ENCODE data around the gene SERPINA4.
"Not testable (repeated sequence)": the region's sequence is repeated elsewhere in the genome, so short reads cannot be mapped to it uniquely, and the experiment has no call there.

SERPINA4 gene

GRCh38 chr14:94594441-94594840 lies 33.2 kb downstream of the SERPINA4 start:
- no peak for DNase-seq

DNA sequence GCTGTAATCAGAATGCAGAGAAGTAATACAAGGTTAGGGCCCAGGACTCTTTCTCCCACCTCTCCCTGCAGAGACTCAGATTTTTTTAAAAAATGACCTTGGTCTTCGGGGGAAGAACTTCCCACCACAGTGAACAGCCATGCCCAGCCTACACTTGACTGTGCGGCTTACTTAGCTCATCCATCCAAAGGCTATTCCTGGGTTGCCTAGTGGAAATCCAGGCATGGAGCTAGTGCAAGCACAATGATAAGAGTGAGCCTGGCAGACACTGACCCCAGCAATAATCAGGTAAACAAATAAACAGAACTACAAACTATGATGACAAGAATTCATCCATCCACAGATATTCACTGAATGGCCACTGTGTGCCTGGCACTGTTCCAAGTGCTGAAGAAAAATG lies 34.7 kb downstream of the SERPINA4 start:
- no peak for DNase-seq

DNA sequence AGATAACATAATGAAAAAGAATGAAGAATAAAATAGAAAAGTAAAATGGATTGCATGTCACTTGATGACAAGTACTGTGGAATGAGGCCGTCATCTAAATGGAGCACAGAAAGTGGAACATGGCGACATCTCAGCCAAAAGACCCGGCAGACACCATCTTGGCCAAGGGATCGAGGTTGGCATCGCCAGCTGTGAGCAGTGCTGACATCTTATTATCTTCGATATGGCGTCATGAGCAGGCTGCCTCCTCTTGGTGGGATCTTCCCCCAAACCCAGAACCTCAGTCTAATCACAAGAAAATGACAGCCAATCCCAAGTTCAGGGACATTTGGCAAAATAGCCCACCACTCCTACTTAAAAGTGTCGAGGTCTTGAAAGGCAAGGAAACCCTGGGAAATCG lies 35.1 kb downstream of the SERPINA4 start:
- no peak for DNase-seq

- DNase-seq, result no peak
These were observed 36.5 kb downstream of the SERPINA4 start for GRCh38 chr14:94597788-94598187.

- DNase-seq, result no peak
These were observed 37.2 kb downstream of the SERPINA4 start for GRCh38 chr14:94598506-94598815.

DNA sequence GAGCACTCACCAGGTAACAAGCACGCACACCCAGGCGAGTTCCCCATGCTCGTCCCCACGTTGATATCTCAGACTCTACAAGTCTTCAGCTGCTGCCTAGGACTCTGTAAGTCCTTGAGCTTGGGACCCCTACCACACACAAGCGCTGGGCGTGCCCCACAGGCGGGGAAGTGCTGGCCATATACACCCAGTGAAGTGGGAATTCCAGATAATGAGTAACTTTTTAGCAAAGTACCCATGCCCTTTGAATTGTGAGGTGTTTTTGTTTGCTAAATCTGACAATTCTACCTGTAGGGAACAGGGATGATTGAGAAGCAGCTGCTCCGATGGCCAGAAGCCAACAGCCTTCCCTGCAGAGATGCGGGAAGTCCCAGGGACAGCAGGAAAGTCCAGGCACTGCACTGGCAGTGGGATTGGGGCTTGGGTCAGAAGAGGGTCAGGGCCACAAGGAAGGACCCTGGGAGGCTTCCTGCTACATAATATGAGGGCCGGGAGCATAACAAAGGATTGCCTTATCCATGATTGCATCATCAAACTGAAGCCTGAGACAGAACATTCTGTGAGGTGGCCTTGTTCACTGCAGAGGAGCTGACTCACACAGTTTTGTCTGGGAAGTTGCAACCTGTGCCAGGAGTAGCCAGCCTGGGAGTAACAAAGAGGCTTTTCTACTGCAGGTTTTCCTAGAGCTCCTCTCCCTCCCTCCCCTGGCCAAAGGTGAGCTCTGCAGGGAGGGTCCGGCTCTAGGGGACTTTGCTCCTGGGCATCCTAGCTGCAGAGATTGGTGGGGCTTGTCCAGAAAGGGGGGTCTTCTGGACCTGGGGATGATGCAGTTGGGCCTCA lies 37.8 kb downstream of the SERPINA4 start:
- no peak for DNase-seq

DNA sequence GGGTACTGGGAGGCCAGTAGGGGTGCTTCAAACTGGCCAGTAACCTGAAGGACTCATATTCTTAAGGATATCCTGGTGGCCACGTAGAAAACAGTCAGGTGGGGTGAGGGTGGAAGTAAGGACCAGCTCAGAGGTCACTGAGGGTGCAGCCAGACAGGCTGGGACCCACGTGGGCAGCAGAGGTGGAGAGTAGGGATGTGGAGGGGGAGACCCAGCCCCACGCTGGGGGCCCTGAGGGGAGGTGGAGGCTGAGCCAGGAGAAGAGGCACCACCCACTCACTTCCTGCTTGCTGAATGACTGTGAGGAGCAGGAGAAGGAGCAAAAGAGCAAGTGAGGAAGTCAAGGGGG lies 38.4 kb downstream of the SERPINA4 start:
- DNase-seq, result no peak

DNA sequence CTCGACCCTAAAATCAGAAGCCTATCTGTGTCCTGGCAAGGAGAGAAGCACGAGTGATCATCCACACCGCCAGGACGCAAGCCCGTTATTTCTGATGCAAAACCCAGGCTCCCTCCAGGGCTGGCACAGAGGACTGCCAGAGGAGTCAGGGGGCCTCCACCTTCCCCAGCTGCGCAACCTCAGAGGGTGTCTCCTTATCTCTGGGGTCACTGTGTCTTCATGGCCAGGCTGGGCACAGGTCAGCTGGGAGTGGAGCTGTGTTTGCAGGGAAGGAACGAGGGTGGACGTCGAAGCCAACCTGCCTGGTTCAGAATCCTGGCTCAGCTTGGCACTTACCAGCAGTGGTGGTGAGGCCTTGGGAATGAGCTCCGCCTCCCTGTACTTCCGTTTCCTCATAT lies 38.9 kb downstream of the SERPINA4 start:
- DNase-seq, result no peak

DNA sequence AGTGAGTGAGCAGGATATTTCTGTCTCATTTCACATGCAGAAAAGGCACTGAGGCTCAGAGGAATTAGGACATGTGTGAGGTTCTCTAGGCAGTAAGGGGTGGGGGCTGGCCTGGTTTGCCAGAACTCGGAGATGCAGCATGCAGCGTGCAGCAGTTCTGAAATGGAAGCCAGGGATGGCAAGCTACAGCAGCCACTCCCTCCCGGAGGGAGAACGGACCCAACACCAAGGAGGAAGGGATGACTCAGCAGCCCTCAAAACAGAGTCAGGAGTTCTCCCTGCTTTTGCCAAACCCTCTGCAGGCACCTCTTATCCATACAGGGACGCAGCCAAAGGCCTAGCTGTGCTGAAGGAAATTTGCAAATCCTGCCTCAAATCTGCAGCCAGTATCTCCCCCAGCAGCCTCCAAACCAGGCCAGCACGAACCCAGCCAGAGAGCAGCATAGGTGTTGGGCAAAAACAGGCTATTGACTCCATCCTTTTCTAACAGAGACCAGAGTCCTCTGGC lies 40.7 kb downstream of the SERPINA4 start:
- DNase-seq, result no peak

DNA sequence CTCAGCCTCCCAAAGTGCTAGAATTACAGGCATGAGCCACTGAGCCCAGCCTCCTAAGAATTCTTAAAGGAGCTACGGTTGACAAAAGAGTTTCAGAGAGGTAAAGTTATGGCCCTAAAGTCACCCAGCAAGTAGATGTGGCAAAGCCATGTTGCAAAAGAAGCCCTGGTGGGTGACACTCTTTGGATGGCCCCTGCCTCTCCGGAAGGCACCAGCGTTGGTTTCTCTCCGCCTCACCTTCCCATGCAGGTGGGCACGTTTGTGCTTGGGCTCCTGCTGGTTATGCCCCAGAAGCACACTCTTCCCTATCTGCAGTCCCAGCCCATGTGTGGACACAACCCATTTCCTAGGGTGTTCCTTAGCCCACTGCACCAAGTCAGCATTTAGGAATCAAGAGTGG lies 41.5 kb downstream of the SERPINA4 start:
- no peak for DNase-seq

DNA sequence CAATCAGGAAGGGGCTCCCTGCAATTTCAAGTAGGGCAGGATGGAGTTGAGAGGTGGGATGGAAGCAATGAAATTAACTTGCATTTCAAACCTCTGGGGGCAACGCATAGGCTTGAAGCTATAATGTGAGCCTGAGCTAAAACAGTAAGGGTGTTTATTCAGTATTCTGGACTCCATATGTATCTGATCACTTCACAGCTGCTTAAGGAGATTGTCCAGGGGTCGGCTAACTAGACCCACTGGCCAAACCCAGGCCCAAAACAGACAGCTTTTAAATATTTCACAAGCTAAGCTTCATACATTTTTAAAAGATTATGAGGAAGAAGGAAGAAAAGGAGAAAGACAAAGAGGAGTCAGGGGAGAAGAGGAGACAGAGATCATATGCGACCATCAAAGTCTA lies 44.1 kb downstream of the SERPINA4 start:
- DNase-seq, result no peak

DNA sequence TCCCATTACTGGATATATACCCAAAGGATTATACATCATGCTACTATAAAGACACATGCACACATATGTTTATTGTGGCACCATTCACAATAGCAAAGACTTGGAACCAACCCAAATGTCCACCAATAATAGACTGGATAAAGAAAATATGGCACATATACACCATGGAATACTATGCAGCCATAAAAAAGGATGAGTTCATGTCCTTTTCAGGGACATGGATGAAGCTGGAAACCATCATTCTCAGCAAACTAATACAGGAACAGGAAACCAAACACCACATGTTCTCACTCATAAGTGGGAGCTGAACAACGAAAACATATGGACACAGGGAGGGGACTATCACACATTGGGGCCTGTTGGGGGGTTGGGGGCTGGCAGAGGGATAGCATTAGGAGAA lies 47.7 kb downstream of the SERPINA4 start:
- not testable (repeated sequence) for DNase-seq

- DNase-seq, result no peak
These were observed 49.9 kb downstream of the SERPINA4 start for GRCh38 chr14:94611179-94611578.

GRCh38 chr14:94612174-94612573 lies 50.9 kb downstream of the SERPINA4 start, which contains the start of gene SERPINA3:
SERPINA3 (plus strand) TSS chr14:94612391; CDS start chr14:94614442, 2,051 bp downstream.
- DNase-seq, result no peak

DNA sequence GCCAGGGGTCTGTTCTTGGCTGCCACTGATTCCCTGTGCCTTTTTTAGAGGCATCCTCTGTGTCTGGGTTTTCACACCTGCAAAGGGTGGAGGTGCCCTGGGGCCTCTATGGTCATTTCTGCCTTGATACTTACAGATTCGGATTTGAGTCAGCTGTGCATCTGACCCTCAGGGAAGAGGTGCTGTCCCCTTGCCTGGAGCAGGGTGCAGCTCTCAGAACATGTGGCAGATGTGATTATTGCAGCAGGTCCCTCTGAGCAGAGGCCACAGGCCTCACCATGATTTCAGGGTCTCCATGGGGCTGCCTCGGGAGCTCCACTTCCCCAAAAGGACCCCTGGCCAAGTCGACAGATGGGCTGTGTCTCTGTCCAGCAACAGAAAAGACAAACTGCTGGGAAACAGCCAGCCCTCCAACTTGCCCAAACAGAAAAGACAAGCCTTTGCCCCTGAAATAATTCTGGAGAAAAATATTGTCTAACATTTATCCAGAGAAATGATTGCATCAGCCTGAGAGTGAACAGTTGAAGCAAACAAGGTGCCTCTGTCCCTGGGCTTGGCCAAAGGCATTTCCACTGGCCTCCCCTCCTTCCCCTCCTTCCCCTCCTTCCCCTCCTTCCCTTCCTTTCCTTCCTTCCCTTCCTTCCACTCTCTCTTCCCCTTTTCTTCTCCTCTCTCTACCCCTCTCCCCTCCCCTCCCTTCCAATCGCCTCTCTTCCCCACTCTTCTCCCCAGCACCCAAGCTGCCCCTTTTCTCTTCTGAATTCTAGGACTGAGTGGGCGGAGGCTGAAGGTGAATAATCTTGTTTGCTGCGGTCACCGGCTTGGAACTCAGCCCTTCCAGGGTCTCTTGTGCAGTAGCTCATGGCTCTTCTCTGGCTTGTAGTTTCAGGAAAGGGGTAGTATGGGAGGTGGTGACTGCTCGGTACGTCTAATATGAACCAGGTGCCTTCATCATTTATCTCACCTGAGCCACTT lies 51.6 kb downstream of the SERPINA4 start:
- DNase-seq, result no peak

DNA sequence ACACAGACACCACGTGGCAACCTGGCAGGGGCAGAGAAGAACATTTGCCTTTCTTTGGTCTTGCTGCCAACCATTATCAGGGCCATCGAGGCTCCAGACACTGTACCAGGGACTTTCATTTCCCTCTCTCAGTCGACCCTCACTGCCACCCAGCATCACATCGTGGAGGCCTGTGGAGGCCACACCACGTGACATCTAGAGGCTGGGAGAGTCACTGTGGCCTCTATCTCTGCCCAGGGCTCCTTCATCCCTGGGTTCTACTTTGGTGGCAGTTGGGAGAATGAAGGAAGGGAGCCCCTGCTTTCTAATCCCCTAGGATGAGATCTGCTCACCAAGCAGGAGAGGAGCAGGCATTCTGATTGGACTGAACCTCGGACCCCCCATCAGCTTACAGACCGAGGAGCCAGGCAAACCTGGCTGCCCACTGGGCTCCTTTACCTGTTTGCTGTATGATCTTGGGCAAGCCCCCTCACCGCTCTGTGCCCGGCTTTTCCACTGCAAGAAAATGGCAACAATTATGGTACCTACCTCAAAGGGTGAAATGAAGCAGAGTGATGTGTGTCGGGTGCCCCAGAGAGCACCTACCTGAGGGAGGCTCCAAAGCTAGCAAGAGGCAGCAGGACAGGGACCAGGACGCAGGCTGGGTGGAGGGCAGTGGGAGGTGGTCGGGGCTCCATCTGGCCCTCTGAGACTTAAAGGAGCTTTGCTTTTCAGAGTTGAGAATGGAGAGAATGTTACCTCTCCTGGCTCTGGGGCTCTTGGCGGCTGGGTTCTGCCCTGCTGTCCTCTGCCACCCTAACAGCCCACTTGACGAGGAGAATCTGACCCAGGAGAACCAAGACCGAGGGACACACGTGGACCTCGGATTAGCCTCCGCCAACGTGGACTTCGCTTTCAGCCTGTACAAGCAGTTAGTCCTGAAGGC lies 52.7 kb downstream of the SERPINA4 start:
- no peak for DNase-seq

DNA sequence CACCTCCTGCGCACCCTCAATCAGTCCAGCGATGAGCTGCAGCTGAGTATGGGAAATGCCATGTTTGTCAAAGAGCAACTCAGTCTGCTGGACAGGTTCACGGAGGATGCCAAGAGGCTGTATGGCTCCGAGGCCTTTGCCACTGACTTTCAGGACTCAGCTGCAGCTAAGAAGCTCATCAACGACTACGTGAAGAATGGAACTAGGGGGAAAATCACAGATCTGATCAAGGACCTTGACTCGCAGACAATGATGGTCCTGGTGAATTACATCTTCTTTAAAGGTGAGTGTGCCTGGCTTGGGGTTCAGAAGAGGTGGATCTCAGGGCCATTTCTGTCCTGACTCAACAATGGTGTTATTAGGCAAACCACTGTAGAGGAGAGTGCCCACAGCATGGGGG lies 53.6 kb downstream of the SERPINA4 start:
- DNase-seq, result no peak

- no peak for DNase-seq
These were observed 54.0 kb downstream of the SERPINA4 start for GRCh38 chr14:94615254-94615653.

- DNase-seq, result no peak
These were observed 54.8 kb downstream of the SERPINA4 start for GRCh38 chr14:94615823-94616570.

GRCh38 chr14:94617366-94617941 lies 56.2 kb downstream of the SERPINA4 start:
- no peak for DNase-seq

DNA sequence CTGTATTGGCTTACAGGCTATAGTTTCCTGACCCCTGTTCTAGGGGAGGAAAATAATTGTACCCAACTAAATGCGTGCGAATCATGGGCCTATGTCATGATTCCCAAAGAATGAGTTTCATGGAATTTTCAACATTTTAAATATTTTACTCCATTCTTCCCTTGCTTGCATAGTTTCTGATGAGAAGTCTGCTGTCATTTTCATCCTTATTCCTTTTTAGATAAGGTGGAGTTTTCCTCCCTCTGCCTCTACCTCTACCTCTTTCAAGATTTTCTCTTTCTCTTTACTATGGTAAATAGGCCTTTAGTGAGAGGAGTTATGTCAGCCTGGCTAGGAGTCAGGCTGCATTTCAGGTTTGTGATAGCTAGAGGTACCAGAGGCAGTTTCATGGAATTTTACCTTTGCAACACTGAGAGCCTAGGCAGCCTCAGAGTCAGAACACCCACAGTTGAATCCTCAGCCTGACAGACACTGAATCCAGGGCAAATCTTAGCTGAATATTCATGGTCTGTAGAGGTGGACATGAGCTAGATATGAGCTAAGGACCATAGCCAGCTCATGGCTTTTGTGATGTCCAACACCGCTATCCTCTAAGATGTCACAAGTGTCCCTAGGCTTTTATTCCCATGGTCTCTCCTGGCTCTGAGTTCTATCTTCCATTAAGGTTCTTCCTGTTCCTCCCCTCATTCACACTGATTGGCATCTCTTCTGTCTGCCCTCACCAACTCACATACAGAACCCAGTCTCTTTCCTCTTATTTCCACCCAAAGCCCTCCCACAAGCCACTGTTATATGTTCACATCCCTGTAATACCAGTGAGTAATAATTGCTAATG lies 57.0 kb downstream of the SERPINA4 start:
- DNase-seq, result no peak

Measured in KG1 (cell line).